NCI-H69 (cell line): ENCODE results near the gene SLC24A4.
"Not testable (repeated sequence)": the region's sequence is repeated elsewhere in the genome, so short reads cannot be mapped to it uniquely, and the experiment has no call there.

Experiments
- DNase-seq: peaks from one replicate; lab custom pipeline; 2025; lab: John Stamatoyannopoulos, UW

Gene SLC24A4

GRCh38 chr14:92520102-92521057 is 197.4 kb downstream of the SLC24A4 start:
- no peak for DNase-seq

GRCh38 chr14:92521058-92521415 is 198.1 kb downstream of the SLC24A4 start:
- no peak for DNase-seq

- DNase-seq = no peak
Observed at GRCh38 chr14:92523752-92524151, 200.8 kb downstream of the SLC24A4 start.

GRCh38 chr14:92524602-92525185 is 201.7 kb downstream of the SLC24A4 start:
- no peak for DNase-seq

- no peak for DNase-seq
Observed at GRCh38 chr14:92525322-92526095, 202.5 kb downstream of the SLC24A4 start.

GRCh38 chr14:92527721-92528120 is 204.8 kb downstream of the SLC24A4 start:
- no peak for DNase-seq

- DNase-seq = no peak
Observed at GRCh38 chr14:92528486-92529100, 205.6 kb downstream of the SLC24A4 start.

GRCh38 chr14:92529903-92530302 is 206.9 kb downstream of the SLC24A4 start:
- no peak for DNase-seq

GRCh38 chr14:92531106-92531873 is 208.3 kb downstream of the SLC24A4 start:
- DNase-seq = no peak

GRCh38 chr14:92532490-92533163 is 209.7 kb downstream of the SLC24A4 start:
- peak; percentile 79 for DNase-seq

- peak; percentile 13 for DNase-seq
Observed at GRCh38 chr14:92534932-92535643, 212.1 kb downstream of the SLC24A4 start.

- not testable (repeated sequence) for DNase-seq
Observed at GRCh38 chr14:92536231-92536630, 213.3 kb downstream of the SLC24A4 start.

GRCh38 chr14:92538412-92538985 is 215.5 kb downstream of the SLC24A4 start:
- no peak for DNase-seq

- no peak for DNase-seq
Observed at GRCh38 chr14:92539419-92539818, 216.5 kb downstream of the SLC24A4 start.

- DNase-seq = no peak
Observed at GRCh38 chr14:92539875-92540274, 216.9 kb downstream of the SLC24A4 start.

GRCh38 chr14:92540472-92541048 is 217.6 kb downstream of the SLC24A4 start:
- peak; percentile 39 for DNase-seq

GRCh38 chr14:92542766-92543554 is 220.0 kb downstream of the SLC24A4 start:
- no peak for DNase-seq

GRCh38 chr14:92544051-92544720 is 221.2 kb downstream of the SLC24A4 start:
- DNase-seq = peak; percentile 20
